HCT116 (cell line): ENCODE measurements around the gene CLEC5A. TPM values are rescaled to one million over a fixed set of nuclear protein-coding genes. Genes with fewer than 3 reads are reported as not detected.

ENCODE experiments used
- ATAC-seq: fragments of 200-7000 bp; cut with Tn5 transposase; 2 replicates; pipeline ENCODE4 v1.9.1; 2020; ENCODE audit warnings: mild to moderate bottlenecking, moderate library complexity
- BruUV-seq: library from RNA; stranded (reverse); fragments of 400-500 nt; replicated peaks from 2 replicates; lab custom pipeline; 2021; lab: Mats Ljungman, UMichigan
- CTCF ChIA-PET: fragments of 300-600 bp; sonication (Branson Sonifier 250); formaldehyde crosslinking; loops from one replicate; lab custom pipeline; 2021; ENCODE audit warnings: antibody characterized with exemption; lab: Charles Lee
- POLR2A ChIA-PET: fragments of 300-600, 350-600 bp; sonication (Branson Sonifier 250); formaldehyde crosslinking; loops from one replicate; lab custom pipeline; 2021; ENCODE audit warnings: antibody characterized with exemption; lab: Charles Lee
- RAD21 ChIA-PET, 2 experiments: fragments of 300-600 bp; sonication (Branson Sonifier 250); formaldehyde crosslinking; loops; one replicate each; lab custom pipeline; 2023; ENCODE audit warnings: low total read pairs in 2 of 2; ENCODE audit not compliant: uncharacterized antibody in 2 of 2, unreplicated experiment in 2 of 2, low non-redundant PET in 1 of 2; lab: Charles Lee
- DNase-seq: peaks from one replicate; pipeline ENCODE4 v3.0.0-alpha.2; 2010; ENCODE audit warnings: low read depth, low spot score
- H2AFZ ChIP-seq: fragments of 200-600 bp; shearing (Covaris generic), sonication (generic); 2 replicates; pipeline ENCODE4 v1.6.1; 2017; ENCODE audit warnings: low read depth, mixed run types, mixed read lengths, antibody characterized with exemption, low read length; ENCODE audit not compliant: poor library complexity, severe bottlenecking
- H3K27ac ChIP-seq: 2 replicates; pipeline ENCODE4 v1.5.1; 2012; ENCODE audit warnings: low read depth, low read length
- H3K27me3 ChIP-seq: fragments of 200-600 bp; sonication (generic); 2 replicates; pipeline ENCODE4 v1.6.1; 2016; ENCODE audit warnings: mixed run types, low read length, mixed read lengths; ENCODE audit not compliant: insufficient read depth
- H3K36me3 ChIP-seq, 2 experiments: fragments of 200-500 bp in 1 of 2; fragments of 200-600 bp in 1 of 2; sonication (Bioruptor generic) in 1 of 2; sonication (generic) in 1 of 2; 2 replicates each; pipeline versions ENCODE4 v1.5.1 to v1.6.1; 2014 to 2016; ENCODE audit warnings: low read length in 2 of 2, inconsistent platforms in 1 of 2, mixed read lengths in 1 of 2, mixed run types in 1 of 2; ENCODE audit not compliant: insufficient read depth in 2 of 2, control insufficient read depth in 1 of 2
- H3K4me1 ChIP-seq, 2 experiments: fragments of 200-600 bp in 1 of 2; sonication (generic) in 1 of 2; 2 replicates each; pipeline versions ENCODE4 v1.5.1 to v1.6.1; 2012 to 2017; ENCODE audit warnings: low read length in 2 of 2, inconsistent platforms in 1 of 2, mild to moderate bottlenecking in 1 of 2, mixed read lengths in 1 of 2, mixed run types in 1 of 2, moderate library complexity in 1 of 2; ENCODE audit not compliant: insufficient read depth in 2 of 2, control insufficient read depth in 1 of 2
- H3K4me2 ChIP-seq: fragments of 200-600 bp; sonication (generic); 2 replicates; pipeline ENCODE4 v1.6.1; 2017; ENCODE audit warnings: mixed run types, low read length, mixed read lengths
- H3K4me3 ChIP-seq, 2 experiments: fragments of 200-600 bp in 1 of 2; sonication (generic) in 1 of 2; replicated peaks in 1 of 2; 2 replicates each; pipeline ENCODE4 v1.5.1; 2011 to 2016; ENCODE audit warnings: low read length in 2 of 2, control low read depth in 1 of 2, low read depth in 1 of 2, mild to moderate bottlenecking in 1 of 2, mixed read lengths in 1 of 2, mixed run types in 1 of 2
- H3K79me2 ChIP-seq: fragments of 200-600 bp; sonication (generic); 2 replicates; pipeline ENCODE4 v1.6.1; 2017; ENCODE audit warnings: mild to moderate bottlenecking, mixed run types, low read length, moderate library complexity, mixed read lengths; ENCODE audit not compliant: insufficient read depth
- H3K9ac ChIP-seq: fragments of 200-600 bp; sonication (generic); 2 replicates; pipeline ENCODE4 v1.6.1; 2016; ENCODE audit warnings: low read length, mixed read lengths
- H3K9me2 ChIP-seq: fragments of 200-600 bp; sonication (generic), shearing (Covaris generic); 2 replicates; pipeline ENCODE4 v1.6.1; 2017; ENCODE audit warnings: mixed run types, mild to moderate bottlenecking, moderate library complexity; ENCODE audit not compliant: insufficient read depth
- H3K9me3 ChIP-seq, 2 experiments: fragments of 200-500 bp in 1 of 2; fragments of 200-600 bp in 1 of 2; sonication (Bioruptor generic) in 1 of 2; sonication (generic) in 1 of 2; 2 replicates each; pipeline ENCODE4 v1.6.1; 2014 to 2017; ENCODE audit warnings: low read length in 2 of 2, mixed read lengths in 2 of 2, inconsistent platforms in 1 of 2, low read depth in 1 of 2, mild to moderate bottlenecking in 1 of 2, mixed run types in 1 of 2, moderate library complexity in 1 of 2; ENCODE audit not compliant: control insufficient read depth in 1 of 2, insufficient read depth in 1 of 2
- H4K20me1 ChIP-seq: fragments of 200-600 bp; sonication (generic), shearing (Covaris generic); 2 replicates; pipeline ENCODE4 v1.6.1; 2017; ENCODE audit warnings: mixed run types, mild to moderate bottlenecking, moderate library complexity; ENCODE audit not compliant: insufficient read depth
- CBX3 ChIP-seq: IDR thresholded peaks from 2 replicates; pipeline ENCODE4 v1.6.1; 2012; ENCODE audit warnings: low read depth
- CEBPB ChIP-seq: IDR thresholded peaks from 2 replicates; pipeline ENCODE4 v1.6.1; 2012; ENCODE audit warnings: low read depth
- EGR1 ChIP-seq: IDR thresholded peaks from 2 replicates; pipeline ENCODE4 v1.6.1; 2012; ENCODE audit warnings: low read depth
- ELF1 ChIP-seq: IDR thresholded peaks from 2 replicates; pipeline ENCODE4 v1.6.1; 2012; ENCODE audit warnings: low read depth, borderline replicate concordance
- EZH2phosphoT487 ChIP-seq: fragments of 200-600 bp; IDR thresholded peaks from 2 replicates; pipeline ENCODE4 v1.6.1; 2018; ENCODE audit warnings: antibody characterized with exemption, borderline replicate concordance
- JUND ChIP-seq: IDR thresholded peaks from 2 replicates; pipeline ENCODE4 v1.6.1; 2012
- MAX ChIP-seq: IDR thresholded peaks from 2 replicates; pipeline ENCODE4 v1.6.1; 2012
- POLR2A ChIP-seq: IDR thresholded peaks from 2 replicates; pipeline ENCODE4 v1.7.0; 2011; ENCODE audit warnings: borderline replicate concordance; ENCODE audit not compliant: insufficient read depth, insufficient read length; ENCODE audit errors: extremely low read depth
- POLR2AphosphoS5 ChIP-seq: IDR thresholded peaks from 2 replicates; pipeline ENCODE4 v1.6.1; 2011; ENCODE audit warnings: mild to moderate bottlenecking, low read depth, low read length, moderate library complexity
- RAD21 ChIP-seq: IDR thresholded peaks from 2 replicates; pipeline ENCODE4 v1.6.1; 2012; ENCODE audit warnings: low read depth, mild to moderate bottlenecking
- SIN3A ChIP-seq: IDR thresholded peaks from 2 replicates; pipeline ENCODE4 v1.6.1; 2012; ENCODE audit warnings: low read depth
- SP1 ChIP-seq: IDR thresholded peaks from 2 replicates; pipeline ENCODE4 v1.6.1; 2012; ENCODE audit warnings: low read depth
- SRF ChIP-seq: IDR thresholded peaks from 2 replicates; pipeline ENCODE4 v1.6.1; 2012; ENCODE audit warnings: low read depth
- YY1 ChIP-seq: IDR thresholded peaks from 2 replicates; pipeline ENCODE4 v1.6.1; 2011; ENCODE audit warnings: low read length, low read depth, moderate library complexity, mild to moderate bottlenecking; ENCODE audit not compliant: insufficient replicate concordance; ENCODE audit errors: extremely low read depth
- ZFX ChIP-seq: fragments of 450-650 bp; IDR thresholded peaks from 2 replicates; pipeline ENCODE4 v1.6.1; 2017
- ZNF274 ChIP-seq: fragments of 200-500 bp; sonication (Bioruptor generic); IDR thresholded peaks from 2 replicates; pipeline ENCODE4 v1.6.1; 2014; ENCODE audit warnings: mild to moderate bottlenecking, low read depth, low read length, inconsistent platforms
- intact Hi-C: fragments of 100-400 bp; cut with micrococcal nuclease; formaldehyde crosslinking; loops from 2 replicates; pipeline ENCODE4 v1.10.0; 2022
- total RNA-seq: library from RNA; stranded (reverse); gene quantifications from one replicate; pipeline ENCODE4 v1.2.1, GENCODE V29; 2021; ENCODE audit not compliant: unreplicated experiment
- TF ChIP-seq, protein P1 (sequence below), 3 experiments: fragments of 200-600 bp in 1 of 3; sonication (generic) in 1 of 3; IDR thresholded peaks in 2 of 3; conservative IDR thresholded peaks in 1 of 3; 2 replicates each; pipeline ENCODE4 v1.5.1; 2012 to 2017; ENCODE audit warnings: low read depth in 2 of 3, low read length in 2 of 3, antibody characterized with exemption in 1 of 3, borderline replicate concordance in 1 of 3, control low read depth in 1 of 3, mild to moderate bottlenecking in 1 of 3, mixed read lengths in 1 of 3, mixed run types in 1 of 3, moderate library complexity in 1 of 3; ENCODE audit not compliant: insufficient read depth in 1 of 3
- TF ChIP-seq, protein P2 (sequence below): IDR thresholded peaks from 2 replicates; pipeline ENCODE4 v1.6.1; 2011; ENCODE audit warnings: mild to moderate bottlenecking, low read length, moderate library complexity; ENCODE audit not compliant: insufficient replicate concordance; ENCODE audit errors: extremely low read depth
- TF ChIP-seq, protein P3 (sequence below): IDR thresholded peaks from 2 replicates; pipeline ENCODE4 v1.6.1; 2012
- TF ChIP-seq, protein P4 (sequence below): IDR thresholded peaks from 2 replicates; pipeline ENCODE4 v1.6.1; 2012; ENCODE audit warnings: low read depth

Gene CLEC5A
- total RNA-seq, 1 experiment from 2014 or later, result 0.32 TPM

DNA sequence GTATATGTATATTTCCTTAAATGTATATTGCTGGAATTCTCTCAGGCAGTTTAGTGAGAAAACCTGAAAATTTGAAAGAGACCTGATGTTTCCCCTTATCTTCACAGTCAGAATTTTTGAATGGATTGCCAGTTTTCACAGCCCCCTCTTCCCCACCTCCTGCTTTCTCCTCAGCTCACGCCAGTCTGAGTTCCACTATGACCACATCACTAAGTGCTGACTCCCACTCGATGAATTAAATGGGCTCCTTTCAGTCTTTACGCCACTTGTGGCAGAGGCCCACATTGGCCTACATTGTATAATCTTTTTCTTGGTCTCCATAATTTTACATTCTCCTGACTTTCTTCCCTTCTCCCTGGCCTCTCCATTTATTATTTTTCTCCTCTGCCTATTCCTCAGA lies 3.1 kb upstream of the CLEC5A start:
- DNase-seq (no peak), ATAC-seq (no peak)
- Histone ChIP-seq H2AFZ (no peak overlapping the region), H3K4me3 (no peak overlapping the region), H3K27ac (no peak overlapping the region), H3K9ac (no peak overlapping the region), H3K27me3 (no peaks in the 10 kb centered on the region), H3K9me2 (no peaks in the 10 kb centered on the region), H3K4me2 (no peak overlapping the region), H3K79me2 (no peaks in the 10 kb centered on the region), H4K20me1 (no peaks in the 10 kb centered on the region), H3K9me3 (no peaks in the 10 kb centered on the region), H3K36me3 (no peaks in the 10 kb centered on the region), H3K4me1 (no peaks in the 10 kb centered on the region)
- intact Hi-C loops, result no loop called here
- CTCF ChIA-PET, result no interaction called here
- no TSS peak for BruUV-seq
- POLR2A ChIA-PET, result no interaction called here
- RAD21 ChIA-PET, result no interaction called here
- TF ChIP-seq, protein P1, sequence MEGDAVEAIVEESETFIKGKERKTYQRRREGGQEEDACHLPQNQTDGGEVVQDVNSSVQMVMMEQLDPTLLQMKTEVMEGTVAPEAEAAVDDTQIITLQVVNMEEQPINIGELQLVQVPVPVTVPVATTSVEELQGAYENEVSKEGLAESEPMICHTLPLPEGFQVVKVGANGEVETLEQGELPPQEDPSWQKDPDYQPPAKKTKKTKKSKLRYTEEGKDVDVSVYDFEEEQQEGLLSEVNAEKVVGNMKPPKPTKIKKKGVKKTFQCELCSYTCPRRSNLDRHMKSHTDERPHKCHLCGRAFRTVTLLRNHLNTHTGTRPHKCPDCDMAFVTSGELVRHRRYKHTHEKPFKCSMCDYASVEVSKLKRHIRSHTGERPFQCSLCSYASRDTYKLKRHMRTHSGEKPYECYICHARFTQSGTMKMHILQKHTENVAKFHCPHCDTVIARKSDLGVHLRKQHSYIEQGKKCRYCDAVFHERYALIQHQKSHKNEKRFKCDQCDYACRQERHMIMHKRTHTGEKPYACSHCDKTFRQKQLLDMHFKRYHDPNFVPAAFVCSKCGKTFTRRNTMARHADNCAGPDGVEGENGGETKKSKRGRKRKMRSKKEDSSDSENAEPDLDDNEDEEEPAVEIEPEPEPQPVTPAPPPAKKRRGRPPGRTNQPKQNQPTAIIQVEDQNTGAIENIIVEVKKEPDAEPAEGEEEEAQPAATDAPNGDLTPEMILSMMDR (IDR thresholded peaks at IDR 0.05 in 2 of 3, conservative IDR thresholded peaks at IDR 0.05 in 1 of 3; ENCODE audit: borderline replicate concordance in 1 of 3, insufficient read depth in 1 of 3, low read depth in 2 of 3, low read length in 2 of 3), result no peak
- TF ChIP-seq, protein P2, sequence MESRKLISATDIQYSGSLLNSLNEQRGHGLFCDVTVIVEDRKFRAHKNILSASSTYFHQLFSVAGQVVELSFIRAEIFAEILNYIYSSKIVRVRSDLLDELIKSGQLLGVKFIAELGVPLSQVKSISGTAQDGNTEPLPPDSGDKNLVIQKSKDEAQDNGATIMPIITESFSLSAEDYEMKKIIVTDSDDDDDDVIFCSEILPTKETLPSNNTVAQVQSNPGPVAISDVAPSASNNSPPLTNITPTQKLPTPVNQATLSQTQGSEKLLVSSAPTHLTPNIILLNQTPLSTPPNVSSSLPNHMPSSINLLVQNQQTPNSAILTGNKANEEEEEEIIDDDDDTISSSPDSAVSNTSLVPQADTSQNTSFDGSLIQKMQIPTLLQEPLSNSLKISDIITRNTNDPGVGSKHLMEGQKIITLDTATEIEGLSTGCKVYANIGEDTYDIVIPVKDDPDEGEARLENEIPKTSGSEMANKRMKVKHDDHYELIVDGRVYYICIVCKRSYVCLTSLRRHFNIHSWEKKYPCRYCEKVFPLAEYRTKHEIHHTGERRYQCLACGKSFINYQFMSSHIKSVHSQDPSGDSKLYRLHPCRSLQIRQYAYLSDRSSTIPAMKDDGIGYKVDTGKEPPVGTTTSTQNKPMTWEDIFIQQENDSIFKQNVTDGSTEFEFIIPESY, result no peak
- TF ChIP-seq SRF (no peak), JUND (no peak), ELF1 (no peak), CEBPB (no peak), POLR2AphosphoS5 (no peak), SIN3A (no peak), RAD21 (no peak), POLR2A (no peak), EZH2phosphoT487 (no peak), MAX (no peak), ZNF274 (no peak), CBX3 (no peak), EGR1 (no peak), SP1 (no peak), YY1 (no peak), ZFX (no peak)
- TF ChIP-seq, protein P3, sequence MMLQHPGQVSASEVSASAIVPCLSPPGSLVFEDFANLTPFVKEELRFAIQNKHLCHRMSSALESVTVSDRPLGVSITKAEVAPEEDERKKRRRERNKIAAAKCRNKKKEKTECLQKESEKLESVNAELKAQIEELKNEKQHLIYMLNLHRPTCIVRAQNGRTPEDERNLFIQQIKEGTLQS, result no peak
- TF ChIP-seq, protein P4, sequence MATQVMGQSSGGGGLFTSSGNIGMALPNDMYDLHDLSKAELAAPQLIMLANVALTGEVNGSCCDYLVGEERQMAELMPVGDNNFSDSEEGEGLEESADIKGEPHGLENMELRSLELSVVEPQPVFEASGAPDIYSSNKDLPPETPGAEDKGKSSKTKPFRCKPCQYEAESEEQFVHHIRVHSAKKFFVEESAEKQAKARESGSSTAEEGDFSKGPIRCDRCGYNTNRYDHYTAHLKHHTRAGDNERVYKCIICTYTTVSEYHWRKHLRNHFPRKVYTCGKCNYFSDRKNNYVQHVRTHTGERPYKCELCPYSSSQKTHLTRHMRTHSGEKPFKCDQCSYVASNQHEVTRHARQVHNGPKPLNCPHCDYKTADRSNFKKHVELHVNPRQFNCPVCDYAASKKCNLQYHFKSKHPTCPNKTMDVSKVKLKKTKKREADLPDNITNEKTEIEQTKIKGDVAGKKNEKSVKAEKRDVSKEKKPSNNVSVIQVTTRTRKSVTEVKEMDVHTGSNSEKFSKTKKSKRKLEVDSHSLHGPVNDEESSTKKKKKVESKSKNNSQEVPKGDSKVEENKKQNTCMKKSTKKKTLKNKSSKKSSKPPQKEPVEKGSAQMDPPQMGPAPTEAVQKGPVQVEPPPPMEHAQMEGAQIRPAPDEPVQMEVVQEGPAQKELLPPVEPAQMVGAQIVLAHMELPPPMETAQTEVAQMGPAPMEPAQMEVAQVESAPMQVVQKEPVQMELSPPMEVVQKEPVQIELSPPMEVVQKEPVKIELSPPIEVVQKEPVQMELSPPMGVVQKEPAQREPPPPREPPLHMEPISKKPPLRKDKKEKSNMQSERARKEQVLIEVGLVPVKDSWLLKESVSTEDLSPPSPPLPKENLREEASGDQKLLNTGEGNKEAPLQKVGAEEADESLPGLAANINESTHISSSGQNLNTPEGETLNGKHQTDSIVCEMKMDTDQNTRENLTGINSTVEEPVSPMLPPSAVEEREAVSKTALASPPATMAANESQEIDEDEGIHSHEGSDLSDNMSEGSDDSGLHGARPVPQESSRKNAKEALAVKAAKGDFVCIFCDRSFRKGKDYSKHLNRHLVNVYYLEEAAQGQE, result no peak
